SW 1271 (cell line): ENCODE results near the gene C21orf58.

Experiments used
- DNase-seq, 2 experiments: peaks; one replicate each; lab custom pipeline; 2025; lab: John Stamatoyannopoulos, UW

The C21orf58 gene

DNA sequence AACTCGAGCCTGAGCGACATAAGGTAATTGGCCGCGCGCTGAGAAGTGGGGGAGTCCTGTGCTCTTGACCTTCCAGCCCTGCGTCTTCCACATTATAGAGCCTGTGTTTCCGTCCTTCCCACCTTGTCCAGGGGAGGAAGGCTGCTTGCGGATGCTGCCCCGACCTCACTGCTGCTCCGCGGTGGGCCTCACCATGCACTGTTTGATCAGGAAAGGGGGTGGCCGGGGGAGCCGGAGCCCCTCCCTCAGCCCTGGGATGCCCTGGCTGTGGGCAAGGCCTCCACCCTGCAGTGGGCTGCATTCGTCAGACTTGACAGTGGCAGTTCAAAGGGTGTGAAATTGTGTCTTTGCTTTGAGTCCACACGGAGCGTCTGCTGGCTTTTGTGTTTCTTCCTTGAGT, 30.4 kb upstream of the C21orf58 start:
- DNase-seq, result no peak

DNA sequence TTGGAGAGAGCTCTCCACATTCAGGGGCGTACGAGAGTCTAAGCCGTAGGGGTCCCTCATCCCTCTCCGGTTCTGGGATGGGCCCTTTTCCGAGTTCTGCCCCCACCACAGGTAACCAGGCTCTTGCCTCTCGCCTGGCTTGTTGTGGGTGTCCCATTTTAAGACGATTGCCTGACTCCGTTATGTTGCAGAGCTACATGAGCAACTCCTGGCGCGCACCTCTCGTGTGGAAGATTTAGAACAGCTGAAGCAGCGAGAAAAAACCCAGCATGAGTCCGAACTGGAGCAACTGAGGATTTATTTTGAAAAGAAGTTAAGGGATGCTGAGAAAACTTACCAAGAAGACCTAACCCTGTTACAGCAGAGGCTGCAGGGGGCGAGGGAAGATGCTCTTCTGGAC, 29.2 kb upstream of the C21orf58 start:
- DNase-seq, result no peak

DNA sequence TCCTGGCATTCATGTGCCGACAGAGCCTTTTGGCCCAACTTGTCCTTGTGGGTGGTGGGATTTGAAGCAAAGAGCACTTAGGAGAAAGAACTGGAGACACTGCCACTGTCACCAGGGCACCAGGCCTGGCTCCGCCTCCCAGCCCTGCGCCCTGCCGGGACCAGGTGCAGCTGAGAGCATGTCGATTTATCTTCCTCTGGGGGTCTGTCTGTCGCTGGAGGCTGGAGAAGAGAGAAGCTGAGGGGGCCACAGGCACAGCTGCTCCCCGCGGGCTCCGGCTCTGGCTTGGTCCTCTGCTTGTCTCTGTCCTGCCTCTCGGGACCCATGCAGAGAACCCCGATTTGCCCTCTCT, 28.5 kb upstream of the C21orf58 start:
- DNase-seq, result no peak

DNA sequence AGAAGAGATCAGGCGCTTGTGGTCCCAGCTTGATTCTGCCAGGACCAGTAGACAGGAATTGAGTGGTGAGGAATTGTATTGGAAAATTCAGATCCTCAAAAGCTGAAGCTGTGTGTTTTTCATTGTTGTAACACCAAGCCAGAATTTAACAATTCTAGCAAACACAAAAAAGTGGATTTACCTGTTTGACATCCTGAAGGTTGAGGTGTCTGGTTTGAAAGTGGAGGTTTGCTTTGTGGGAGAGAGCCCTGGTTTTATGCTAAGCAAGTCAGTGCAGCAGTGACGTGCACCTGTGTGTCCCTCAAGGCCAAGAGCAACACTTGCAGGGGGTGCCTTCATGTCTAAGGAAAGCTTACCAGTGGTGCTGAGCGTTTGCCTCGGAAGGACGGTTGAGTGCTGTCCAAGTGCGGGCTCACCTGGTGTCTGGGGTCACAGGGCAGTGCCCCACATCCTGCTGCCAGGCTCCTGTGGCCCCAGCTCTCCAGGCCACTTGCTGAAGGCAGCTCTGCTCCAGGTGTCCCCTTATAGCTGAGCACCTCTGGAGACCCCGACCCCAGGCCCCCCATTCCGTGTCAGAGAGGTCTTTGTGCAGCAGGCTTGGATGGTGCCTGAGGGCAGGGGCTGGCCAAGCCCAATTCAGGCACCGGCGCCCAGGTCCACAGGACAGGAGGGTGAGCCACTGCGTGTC, 27.9 kb upstream of the C21orf58 start:
- no peak for DNase-seq

DNA sequence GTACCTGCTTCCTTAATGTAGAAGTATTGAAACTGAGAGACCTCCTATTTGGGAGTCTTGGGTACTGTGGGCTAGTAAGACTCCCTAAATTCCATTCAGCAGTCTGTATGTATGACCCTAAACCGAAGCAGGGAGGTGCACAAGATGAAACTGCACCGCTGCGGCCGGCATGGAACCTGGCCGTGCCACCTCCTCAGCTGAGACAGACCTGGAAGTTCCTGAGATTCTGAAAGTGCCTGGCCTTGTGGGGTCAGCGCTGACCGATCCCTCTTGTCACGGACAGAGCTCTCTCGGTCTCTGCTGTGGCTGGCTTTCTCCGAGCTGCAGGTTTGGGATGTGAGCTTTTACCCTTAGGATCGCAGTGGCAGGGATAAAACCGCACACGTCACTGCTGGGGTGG, 27.3 kb upstream of the C21orf58 start:
- DNase-seq, result no peak

DNA sequence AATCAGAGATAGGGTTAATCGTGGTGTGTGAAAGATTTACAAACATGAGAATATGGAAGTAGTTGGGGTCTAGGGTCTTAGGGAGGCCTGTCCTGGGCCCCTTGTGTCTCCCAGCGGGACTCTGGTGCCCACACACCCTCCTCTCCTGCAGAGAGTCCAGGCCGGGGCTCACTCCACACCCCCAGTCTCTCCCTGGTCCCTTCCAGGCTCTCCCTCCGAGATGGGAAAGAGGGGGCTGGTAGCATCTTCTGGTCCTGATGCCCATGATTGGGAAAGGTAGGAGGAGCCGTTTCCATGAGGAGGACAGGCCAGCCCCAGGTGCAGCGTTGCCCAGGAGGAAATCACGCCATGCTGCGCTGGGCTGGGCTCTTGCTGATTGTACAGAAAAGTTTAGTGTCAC, 26.9 kb upstream of the C21orf58 start:
- no peak for DNase-seq

DNA sequence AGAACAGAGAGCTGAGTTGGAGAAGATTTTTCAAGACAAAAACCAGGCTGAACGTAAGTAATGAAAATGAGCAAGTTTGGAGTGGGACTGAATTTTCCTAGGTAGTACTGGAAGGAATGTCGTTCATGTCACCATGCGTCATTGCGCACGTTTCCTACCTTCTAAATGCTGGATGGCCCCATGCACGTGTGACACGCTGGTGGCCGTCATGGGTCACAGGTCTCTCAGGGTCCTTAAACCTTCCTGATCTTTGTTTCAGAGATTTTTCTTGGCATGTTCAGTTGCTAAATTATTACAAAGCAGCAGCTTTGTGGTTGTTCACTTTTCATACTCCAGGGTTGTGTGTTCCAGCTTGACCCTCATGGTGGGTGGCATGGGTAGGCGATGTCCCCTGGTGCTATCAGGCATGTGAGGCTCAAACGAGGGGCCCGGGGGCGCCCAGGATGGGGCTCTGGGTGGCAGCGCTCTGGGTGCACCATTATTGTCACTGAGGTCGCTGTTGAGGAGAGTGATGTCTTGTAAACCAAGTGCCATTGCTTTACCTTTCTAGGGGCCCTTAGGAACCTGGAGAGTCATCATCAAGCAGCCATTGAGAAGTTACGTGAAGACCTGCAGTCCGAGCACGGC, 25.6 kb upstream of the C21orf58 start:
- DNase-seq, result no peak

DNA sequence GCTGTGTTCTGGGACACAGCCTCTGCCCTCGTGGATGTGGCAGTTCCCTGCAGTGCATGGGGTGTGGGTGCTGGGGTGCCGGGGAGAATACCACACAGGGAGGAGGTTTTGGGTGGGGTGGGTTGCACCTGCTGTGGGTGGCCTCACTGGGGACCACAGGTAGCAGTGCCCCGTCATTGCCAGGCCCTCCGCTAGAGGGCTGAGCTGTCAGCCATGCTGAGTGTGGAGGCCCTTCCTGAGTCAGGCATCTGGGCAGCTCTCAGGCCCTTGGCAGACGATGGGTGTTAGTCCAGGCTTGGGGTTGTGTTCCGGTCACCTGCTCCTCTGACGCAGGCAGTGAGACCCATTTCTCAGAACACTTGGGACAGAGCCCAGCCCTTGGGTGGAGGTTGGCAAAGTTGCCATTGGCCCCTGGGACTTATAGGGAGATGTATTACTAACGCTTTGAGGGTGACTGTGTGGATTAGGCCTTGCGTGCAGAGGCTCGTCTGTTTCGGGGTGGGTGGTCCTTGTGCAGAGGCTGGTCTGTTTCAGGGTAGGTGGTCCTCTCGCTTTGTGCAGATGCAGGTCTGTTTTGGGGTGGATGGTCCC, 24.2 kb upstream of the C21orf58 start:
- DNase-seq, result no peak

DNA sequence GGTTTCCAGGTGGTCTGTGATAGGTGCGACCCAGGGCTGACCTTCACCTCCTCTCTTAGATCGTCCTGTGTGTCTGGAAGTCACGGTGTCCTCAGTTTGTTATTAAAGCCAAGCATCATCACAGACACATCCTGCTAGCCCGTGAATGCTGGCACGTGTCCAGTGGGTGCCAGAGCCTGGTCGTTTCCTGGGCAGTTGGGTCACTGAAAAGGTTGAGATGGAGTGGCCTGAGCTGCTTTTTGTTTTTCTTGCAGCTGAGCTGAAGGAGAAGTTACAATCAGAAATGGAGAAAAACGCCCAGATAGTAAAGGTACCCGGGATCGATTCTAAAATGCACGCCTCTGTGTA, 23.5 kb upstream of the C21orf58 start:
- DNase-seq, result no peak

DNA sequence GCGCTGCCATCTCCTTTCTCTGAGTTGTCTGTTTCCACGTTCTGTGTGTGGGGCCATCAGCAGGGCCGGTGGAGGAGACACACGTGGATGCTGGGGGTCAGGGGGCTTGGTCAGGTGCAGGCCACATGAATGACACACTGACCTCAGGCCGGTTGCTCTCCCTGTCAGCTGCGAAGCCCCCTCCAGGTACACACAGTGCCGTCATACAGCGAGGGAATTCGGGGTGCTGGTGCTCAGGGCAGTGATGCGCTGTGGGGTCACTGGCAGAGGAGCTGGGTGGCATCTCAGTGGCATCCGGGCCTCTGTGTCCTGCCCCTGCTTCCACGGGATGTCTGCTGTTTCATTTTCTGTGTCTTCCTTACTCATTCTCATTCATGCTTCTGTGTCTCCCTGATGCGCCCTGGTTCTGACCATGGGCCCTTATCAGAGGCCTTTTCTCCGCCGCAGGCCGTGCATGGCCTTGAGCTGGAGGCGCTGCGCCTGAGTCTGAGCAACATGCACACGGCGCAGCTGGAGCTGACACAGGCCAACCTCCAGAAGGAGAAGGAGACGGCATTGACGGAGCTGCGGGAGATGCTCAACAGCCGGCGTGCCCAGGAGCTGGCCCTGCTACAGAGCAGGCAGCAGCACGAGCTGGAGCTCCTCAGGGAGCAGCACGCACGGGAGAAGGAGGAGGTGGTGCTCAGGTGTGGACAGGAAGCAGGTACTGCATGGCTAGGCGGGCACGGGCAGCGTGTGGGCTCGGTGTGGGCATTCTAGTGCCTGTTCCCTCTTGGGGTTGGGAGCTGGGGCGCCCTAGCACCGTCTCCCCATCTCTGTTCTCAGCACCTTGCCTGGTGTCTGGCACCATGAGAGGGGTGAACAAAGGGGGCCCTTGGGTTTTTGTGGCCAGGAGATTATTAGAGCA, 22.9 kb upstream of the C21orf58 start:
- no peak for DNase-seq

DNA sequence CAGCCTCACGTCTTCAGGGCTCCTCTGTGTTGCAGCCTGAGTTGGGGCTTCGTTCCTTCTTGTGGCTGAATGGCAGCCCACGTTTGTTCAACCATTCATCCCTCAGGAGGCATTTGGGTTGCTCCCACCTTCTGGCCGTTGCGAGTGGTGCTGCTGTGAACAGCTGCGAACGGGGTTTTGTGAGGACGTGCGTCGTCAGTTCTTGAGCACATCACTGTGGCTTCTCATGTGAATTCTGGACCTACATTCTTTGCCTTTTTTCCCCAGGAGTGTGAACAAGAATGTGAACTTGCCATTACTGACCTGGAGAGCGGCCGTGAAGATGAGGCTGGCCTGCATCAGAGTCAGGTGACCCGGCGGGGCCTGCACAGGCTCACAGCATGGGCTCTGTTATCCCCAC, 22.2 kb upstream of the C21orf58 start:
- DNase-seq, result no peak

DNA sequence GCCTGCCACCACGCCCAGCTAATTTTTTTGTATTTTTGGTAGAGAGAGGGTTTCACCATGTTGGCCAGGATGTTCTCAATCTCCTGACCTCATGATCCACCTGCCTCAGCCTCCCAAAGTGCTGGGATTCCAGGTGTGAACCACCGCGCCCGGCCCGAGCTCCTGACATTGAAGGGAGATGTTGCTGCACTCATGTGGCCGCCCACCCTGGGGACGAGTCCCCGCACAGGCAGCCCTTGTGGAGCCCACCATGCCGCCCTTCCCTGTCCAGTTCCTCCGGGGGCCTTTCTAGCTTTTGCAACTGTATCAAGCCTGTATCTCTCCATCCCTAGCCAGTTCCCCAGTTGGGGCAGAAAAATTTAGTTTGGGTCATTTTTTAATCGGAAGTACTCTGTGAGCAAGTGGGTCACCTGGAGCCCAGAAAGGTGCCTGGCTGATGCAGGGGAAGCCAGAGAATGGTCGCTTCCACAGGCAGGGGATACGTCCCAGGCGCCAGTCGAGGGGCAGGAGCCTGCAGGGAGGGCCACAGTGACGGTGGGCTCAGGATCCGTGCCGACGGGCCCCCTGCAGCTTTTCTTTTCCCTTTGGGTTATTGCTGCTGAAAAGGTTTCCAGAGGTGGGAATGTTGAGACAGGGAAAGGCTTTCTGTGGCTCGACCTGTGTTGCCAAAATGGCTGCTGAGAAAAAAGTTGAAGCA, 20.7 kb upstream of the C21orf58 start:
- DNase-seq, result no peak

DNA sequence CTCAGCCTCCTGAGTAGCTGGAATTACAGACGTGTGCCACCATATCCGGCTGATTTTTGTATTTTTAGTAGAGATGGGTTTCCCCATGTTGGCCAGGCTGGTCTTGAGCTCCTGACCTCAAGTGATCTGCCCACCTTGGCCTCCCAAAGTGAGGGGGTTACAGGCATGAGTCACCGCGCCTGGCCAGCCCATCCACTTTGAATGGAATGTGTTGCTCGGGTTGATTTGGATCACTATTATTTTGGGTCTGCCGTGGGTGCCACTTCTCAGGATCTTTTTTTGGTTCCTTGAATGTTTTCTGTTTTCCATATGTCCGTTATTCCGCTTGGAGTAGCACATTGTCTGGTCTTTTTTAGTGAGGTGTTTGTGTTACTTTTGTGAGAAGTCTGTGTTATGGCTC, 17.3 kb upstream of the C21orf58 start:
- no peak for DNase-seq

DNA sequence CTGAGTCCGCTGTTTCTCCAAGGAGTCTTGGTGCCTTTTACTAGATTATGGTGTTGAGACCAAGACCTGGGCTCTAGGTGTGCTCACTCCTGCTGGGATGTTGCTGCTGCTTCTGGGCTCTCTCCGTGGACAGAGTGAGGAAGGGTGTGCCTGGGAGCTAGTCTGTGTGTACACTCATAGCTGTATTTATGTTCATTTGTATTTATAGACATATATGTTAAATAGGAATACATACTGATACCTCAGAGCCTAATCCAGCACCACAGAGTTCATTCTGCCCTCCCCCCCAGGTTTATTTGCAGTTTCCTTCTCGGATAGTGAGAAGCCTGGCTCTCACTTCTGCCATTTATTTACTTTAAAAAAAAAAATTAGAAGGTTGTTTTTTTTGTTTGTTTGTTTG, 12.9 kb upstream of the C21orf58 start:
- DNase-seq, result no peak

DNA sequence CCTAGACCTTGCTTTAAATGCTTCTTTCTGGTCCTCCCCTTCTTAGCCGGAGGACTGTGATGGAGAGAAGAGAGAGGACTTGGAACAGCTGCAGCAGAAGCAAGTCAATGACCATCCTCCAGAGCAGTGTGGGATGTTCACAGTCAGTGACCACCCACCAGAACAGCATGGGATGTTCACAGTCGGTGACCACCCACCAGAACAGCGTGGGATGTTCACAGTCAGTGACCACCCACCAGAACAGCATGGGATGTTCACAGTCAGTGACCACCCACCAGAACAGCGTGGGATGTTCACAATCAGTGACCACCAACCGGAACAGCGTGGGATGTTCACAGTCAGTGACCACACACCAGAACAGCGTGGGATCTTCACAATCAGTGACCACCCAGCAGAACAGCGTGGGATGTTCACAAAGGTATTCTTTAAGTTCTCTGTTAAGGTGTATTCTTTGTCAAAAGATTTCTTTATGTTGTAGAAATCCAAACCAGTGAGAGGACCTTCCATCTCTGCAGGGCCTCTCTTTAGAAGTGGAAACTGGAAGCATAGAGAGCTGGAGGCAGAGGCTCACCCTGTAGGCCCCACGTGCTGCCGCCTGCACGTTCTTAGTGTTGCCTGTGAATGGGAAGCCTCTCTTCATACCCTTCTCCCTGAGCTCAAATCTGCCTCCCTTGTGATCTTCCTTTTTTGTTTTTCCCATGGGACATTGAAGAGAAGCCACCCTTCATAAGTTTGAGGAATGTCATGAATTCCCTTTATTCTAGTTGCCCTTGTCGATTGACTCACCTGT, 10.9 kb upstream of the C21orf58 start:
- DNase-seq, result no peak

DNA sequence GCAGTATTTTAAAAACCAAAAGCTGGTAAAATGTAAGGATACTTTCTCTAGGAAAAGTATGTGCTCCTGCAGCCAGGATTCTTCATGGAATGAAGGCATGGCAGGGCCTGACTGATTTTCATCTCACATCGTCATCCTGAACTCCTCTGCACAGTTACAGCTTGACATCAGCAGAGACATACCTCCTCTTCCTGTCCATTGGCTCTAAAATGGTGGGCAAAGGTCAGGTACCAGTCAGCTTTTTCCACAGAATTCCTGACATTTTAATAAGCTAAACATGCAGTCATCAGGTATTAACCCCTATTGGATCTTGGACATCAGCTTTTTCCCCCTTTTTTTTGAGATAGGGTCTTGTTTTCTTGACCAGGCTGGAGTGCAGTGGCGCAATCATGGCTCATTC, 6.1 kb upstream of the C21orf58 start:
- DNase-seq, result no peak

DNA sequence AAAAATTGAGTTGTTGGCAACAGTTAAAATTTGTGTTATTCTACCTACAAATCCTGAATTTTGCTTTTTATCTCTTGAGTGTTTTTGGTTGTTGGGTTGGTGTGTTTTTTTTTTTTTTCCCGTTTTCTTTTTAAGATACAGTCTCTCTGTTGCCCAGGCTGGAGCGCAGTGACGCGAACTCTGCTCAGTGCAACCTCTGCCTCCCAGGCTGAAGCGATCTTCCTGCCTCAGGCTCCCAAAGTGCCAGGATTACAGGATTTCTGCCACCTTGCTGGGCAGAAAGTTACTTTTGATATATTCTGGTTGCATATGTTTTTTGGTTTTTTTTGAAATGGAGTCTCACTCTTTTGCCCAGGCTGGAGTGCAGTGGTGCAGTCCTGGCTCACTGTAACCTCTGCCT, 4.5 kb upstream of the C21orf58 start:
- no peak for DNase-seq

DNA sequence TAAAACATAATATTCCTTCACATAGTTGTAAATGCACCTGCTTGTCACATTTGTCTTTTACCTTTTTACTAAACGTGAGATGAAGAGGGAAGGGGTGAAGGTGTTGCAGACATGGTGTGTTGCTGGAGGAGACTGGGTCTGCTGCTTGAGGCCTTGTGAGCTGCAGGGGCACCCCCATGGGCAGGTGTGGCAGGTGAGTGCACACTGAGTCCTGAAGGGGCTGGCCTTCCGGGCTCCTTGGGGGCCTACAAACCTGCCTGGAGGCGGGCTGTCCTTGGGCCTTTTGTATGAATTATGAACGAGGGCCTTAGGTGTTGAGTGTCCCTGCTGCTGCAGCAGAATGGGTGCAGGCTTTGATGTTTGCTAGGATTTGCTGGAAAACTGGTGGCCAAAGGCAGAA, 4.0 kb upstream of the C21orf58 start:
- DNase-seq, result no peak

DNA sequence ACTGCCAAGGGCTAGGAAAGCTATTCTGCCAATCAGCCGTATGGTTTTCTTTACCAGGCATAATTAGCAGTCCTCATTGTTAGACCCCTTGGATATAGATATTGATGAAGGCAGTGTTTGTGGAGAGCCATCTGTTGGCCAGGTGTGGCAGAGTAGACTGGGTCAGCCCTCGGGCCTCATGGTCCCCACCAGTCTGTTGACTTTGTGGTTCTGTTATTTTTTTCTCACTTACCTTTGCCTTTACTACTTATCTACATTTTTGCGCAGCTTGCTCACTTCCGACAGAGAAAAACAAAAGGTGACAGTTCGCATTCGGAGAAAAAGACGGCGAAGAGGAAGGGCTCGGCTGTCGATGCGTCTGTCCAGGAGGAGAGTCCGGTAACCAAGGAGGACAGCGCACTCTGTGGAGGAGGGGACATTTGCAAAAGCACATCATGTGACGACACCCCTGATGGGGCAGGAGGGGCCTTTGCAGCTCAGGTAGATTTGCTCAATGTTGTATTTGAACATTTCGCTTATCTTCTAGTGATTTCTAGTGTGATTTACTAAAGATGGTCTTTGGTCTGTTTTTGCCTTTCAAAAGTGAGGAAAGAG, 2.5 kb upstream of the C21orf58 start:
- no peak for DNase-seq

DNA sequence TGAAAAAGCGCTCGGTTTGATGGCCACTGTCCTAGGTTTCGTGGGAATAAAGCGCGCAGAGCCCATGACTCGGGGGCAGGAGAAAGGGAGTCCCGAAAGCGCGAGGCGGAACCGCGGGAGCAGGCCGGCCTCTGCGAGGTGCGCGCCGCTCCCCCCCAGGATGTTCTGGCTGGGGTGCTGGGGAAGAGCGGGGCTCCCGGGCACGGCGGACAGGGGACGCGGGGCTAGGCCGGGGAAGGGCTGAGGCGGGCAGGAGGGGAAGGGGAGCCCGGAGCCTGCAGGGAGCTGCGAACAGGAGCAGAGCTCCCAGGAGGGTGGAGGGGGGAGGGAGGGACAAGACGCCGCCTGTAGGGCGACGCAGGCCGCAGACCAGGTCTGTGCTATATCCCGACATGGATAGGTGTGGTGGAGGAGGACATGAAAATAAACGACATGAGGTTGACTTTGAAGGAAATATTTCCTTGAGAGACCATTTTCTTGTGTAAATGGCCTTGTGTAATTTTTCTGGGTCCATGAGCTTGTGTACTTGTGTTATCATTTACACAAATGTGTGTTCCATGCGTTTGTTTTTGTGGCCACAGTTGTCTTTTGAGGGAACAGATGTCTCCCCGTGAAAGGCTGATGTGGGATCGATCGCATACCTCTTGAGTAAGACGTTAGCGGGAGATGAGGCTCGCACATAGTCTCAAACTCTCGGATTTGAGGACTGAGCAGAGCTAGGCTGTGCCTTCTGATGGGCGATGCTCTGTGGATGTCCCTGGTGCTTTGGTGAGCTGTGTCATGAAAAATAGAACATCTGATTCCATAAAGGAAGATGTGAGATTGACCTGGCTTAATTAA, 1.6 kb upstream of the C21orf58 start:
- peak in 1 of 2 experiments; percentile 36 for DNase-seq
